ENCODE results near the gene CD300A.

CD300A gene

GRCh38 chr17:74454197-74455024, 12.0 kb upstream of the CD300A start:
- peak in 48 of 58 donors; percentile 46 to 91 (median 76) for DNase-seq

- no peak for DNase-seq
Observed at GRCh38 chr17:74455025-74455545, 11.3 kb upstream of the CD300A start.

GRCh38 chr17:74455821-74456220, 10.6 kb upstream of the CD300A start:
- no peak for DNase-seq

- peak in 54 of 58 donors; percentile 27 to 92 (median 61) for DNase-seq
Observed at GRCh38 chr17:74457146-74457819, 9.2 kb upstream of the CD300A start.

GRCh38 chr17:74457820-74458166, 8.6 kb upstream of the CD300A start:
- no peak for DNase-seq

GRCh38 chr17:74458835-74459234, 7.6 kb upstream of the CD300A start:
- no peak for DNase-seq

- DNase-seq = no peak
Observed at GRCh38 chr17:74459622-74460021, 6.8 kb upstream of the CD300A start.

GRCh38 chr17:74460241-74460640, 6.2 kb upstream of the CD300A start:
- no peak for DNase-seq

GRCh38 chr17:74460996-74461395, 5.4 kb upstream of the CD300A start:
- DNase-seq = no peak

- no peak for DNase-seq
Observed at GRCh38 chr17:74461611-74462010, 4.8 kb upstream of the CD300A start.

- DNase-seq = no peak
Observed at GRCh38 chr17:74464730-74465377, 1.6 kb upstream of the CD300A start.

- no peak for DNase-seq
Observed at GRCh38 chr17:74465378-74466110, 890 bp upstream of the CD300A start.

GRCh38 chr17:74466828-74467184, 372 bp downstream of the CD300A start:
- DNase-seq = no peak

GRCh38 chr17:74467221-74467951, 952 bp downstream of the CD300A start:
- no peak for DNase-seq

- DNase-seq = no peak
Observed at GRCh38 chr17:74471341-74471740, 4.9 kb downstream of the CD300A start.

- DNase-seq = no peak
Observed at GRCh38 chr17:74472890-74473289, 6.5 kb downstream of the CD300A start.

- DNase-seq = no peak
Observed at GRCh38 chr17:74473294-74473693, 6.9 kb downstream of the CD300A start.

- DNase-seq = no peak
Observed at GRCh38 chr17:74474043-74474792, 7.8 kb downstream of the CD300A start.

- no peak for DNase-seq
Observed at GRCh38 chr17:74475189-74475588, 8.8 kb downstream of the CD300A start.

- no peak for DNase-seq
Observed at GRCh38 chr17:74477411-74477810, 11.0 kb downstream of the CD300A start.

Data from anterior cingulate cortex (tissue), 58 donors.